Measurements from ENCODE around the gene SLC16A4.
"Not testable (repeated sequence)": the region's sequence is repeated elsewhere in the genome, so short reads cannot be mapped to it uniquely, and the experiment has no call there.

Gene SLC16A4

GRCh38 chr1:110408488-110408887 lies 17.7 kb upstream of the SLC16A4 start:
- H3K4me3 ChIP-seq (ENCODE audit: low read depth, low read length): no peak overlapping the region
- TF ChIP-seq CTCF (conservative IDR thresholded peaks at IDR 0.05; ENCODE audit: low read depth, low read length): no peak
- no peak for DNase-seq (ENCODE audit: low read depth)

- TF ChIP-seq CTCF (conservative IDR thresholded peaks at IDR 0.05; ENCODE audit: low read depth, low read length): no peak
- H3K4me3 ChIP-seq (ENCODE audit: low read depth, low read length): peak within 1 kb of the TSS; percentile 100
- DNase-seq (ENCODE audit: low read depth): peak; percentile 92
Measured at GRCh38 chr1:110407260-110408210, 16.7 kb upstream of the SLC16A4 start, which contains the start of gene LAMTOR5. Gene LAMTOR5, minus strand, starts transcription at chr1:110407694. Its CDS starts 74 bp downstream, at chr1:110407620.

GRCh38 chr1:110406407-110406806 lies 15.6 kb upstream of the SLC16A4 start:
- not testable (repeated sequence) for DNase-seq (ENCODE audit: low read depth)
- peak overlapping the region; percentile 100 for H3K4me3 ChIP-seq (ENCODE audit: low read depth, low read length)

- no peak for TF ChIP-seq CTCF (conservative IDR thresholded peaks at IDR 0.05; ENCODE audit: low read depth, low read length)
- DNase-seq (ENCODE audit: low read depth): no peak
Measured at GRCh38 chr1:110404401-110404800, 13.6 kb upstream of the SLC16A4 start.

GRCh38 chr1:110403805-110404204 lies 13.0 kb upstream of the SLC16A4 start:
- H3K4me3 ChIP-seq (ENCODE audit: low read depth, low read length): no peak overlapping the region
- no peak for TF ChIP-seq CTCF (conservative IDR thresholded peaks at IDR 0.05; ENCODE audit: low read depth, low read length)
- no peak for DNase-seq (ENCODE audit: low read depth)

More at GRCh38 chr1:110404401-110404800, 13.6 kb upstream of the SLC16A4 start:
- H3K4me3 ChIP-seq (ENCODE audit: low read depth, low read length): no peak overlapping the region

- H3K4me3 ChIP-seq (ENCODE audit: low read depth, low read length); DNase-seq (ENCODE audit: low read depth): not testable (repeated sequence)
Measured at GRCh38 chr1:110396259-110396958, 5.6 kb upstream of the SLC16A4 start.

GRCh38 chr1:110394493-110394820 lies 3.6 kb upstream of the SLC16A4 start:
- no peak overlapping the region for H3K4me3 ChIP-seq (ENCODE audit: low read depth, low read length)
- DNase-seq (ENCODE audit: low read depth): no peak
- no peak for TF ChIP-seq CTCF (conservative IDR thresholded peaks at IDR 0.05; ENCODE audit: low read depth, low read length)
